KMS-11 (cell line): ENCODE results near the gene CCDC70.
"Not testable (repeated sequence)": the region's sequence is repeated elsewhere in the genome, so short reads cannot be mapped to it uniquely, and the experiment has no call there.

Experiments used
- H2AFZ ChIP-seq: fragments of 200-600 bp; sonication (generic); 2 replicates; pipeline ENCODE4 v1.6.1; 2016; ENCODE audit warnings: antibody characterized with exemption, mixed run types, low read depth
- H3K27ac ChIP-seq: fragments of 200-600 bp; sonication (generic); 2 replicates; pipeline ENCODE4 v1.6.1; 2016; ENCODE audit warnings: mild to moderate bottlenecking, mixed run types
- H3K27me3 ChIP-seq: fragments of 200-600 bp; sonication (generic); 2 replicates; pipeline ENCODE4 v1.6.1; 2017; ENCODE audit warnings: mild to moderate bottlenecking, low read depth, mixed run types, moderate library complexity; ENCODE audit not compliant: insufficient read depth
- H3K36me3 ChIP-seq: fragments of 200-600 bp; sonication (generic); 2 replicates; pipeline ENCODE4 v1.6.1; 2017; ENCODE audit warnings: mild to moderate bottlenecking, mixed run types; ENCODE audit not compliant: insufficient read depth
- H3K4me1 ChIP-seq: fragments of 200-600 bp; sonication (generic); 2 replicates; pipeline ENCODE4 v1.6.1; 2016; ENCODE audit warnings: mild to moderate bottlenecking, low read depth, mixed run types; ENCODE audit not compliant: poor library complexity, severe bottlenecking
- H3K4me2 ChIP-seq: fragments of 200-600 bp; sonication (generic); 2 replicates; pipeline ENCODE4 v1.7.0; 2016; ENCODE audit warnings: mild to moderate bottlenecking, mixed run types
- H3K4me3 ChIP-seq: fragments of 200-600 bp; sonication (generic); IDR thresholded peaks from 2 replicates; pipeline ENCODE4 v1.6.1; 2017; ENCODE audit warnings: low read depth, low read length, mixed read lengths; ENCODE audit not compliant: insufficient read depth
- H3K79me2 ChIP-seq: fragments of 200-600 bp; sonication (generic); 2 replicates; pipeline ENCODE4 v1.6.1; 2016; ENCODE audit warnings: low read depth, mixed run types; ENCODE audit not compliant: insufficient read depth
- H3K9ac ChIP-seq: fragments of 200-600 bp; sonication (generic); 2 replicates; pipeline ENCODE4 v1.6.1; 2016; ENCODE audit warnings: mild to moderate bottlenecking, mixed run types
- H4K20me1 ChIP-seq: fragments of 200-600 bp; sonication (generic); 2 replicates; pipeline ENCODE4 v1.6.1; 2016; ENCODE audit warnings: mild to moderate bottlenecking, mixed run types; ENCODE audit not compliant: insufficient read depth
- TF ChIP-seq, protein P1 (sequence below): fragments of 200-600 bp; sonication (generic); conservative IDR thresholded peaks from 2 replicates; pipeline ENCODE4 v1.6.1; 2017; ENCODE audit warnings: low read depth, mild to moderate bottlenecking, antibody characterized with exemption, low read length, moderate library complexity, mixed read lengths

Gene CCDC70

DNA sequence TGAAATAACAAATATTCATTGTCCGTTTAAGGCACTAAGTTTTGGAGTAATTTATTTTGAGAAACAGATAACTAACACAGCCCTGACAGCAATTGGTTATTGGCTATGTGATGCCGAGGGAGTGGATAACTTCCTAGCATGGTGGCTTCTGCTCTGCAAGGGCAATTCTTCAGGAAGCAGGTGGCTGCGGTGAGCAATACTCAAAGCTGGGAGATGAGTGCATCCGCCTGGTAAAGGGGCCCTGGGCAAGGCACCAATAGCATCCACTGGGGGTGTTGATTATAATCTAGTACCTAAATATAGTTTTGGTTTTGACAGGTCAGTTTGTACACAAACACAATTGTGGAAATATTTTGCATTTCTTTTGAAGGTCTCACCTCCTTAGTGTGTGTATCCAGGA is 41.0 kb downstream of the CCDC70 start:
- Histone ChIP-seq H3K9ac (no peak overlapping the region), H3K36me3 (no peaks in the 10 kb centered on the region), H3K27ac (no peak overlapping the region), H3K27me3 (no peaks in the 10 kb centered on the region), H3K4me2 (no peak overlapping the region), H3K79me2 (no peaks in the 10 kb centered on the region), H3K4me1 (no peaks in the 10 kb centered on the region), H4K20me1 (no peaks in the 10 kb centered on the region), H2AFZ (no peak overlapping the region), H3K4me3 (no peak overlapping the region)
- TF ChIP-seq, protein P1, sequence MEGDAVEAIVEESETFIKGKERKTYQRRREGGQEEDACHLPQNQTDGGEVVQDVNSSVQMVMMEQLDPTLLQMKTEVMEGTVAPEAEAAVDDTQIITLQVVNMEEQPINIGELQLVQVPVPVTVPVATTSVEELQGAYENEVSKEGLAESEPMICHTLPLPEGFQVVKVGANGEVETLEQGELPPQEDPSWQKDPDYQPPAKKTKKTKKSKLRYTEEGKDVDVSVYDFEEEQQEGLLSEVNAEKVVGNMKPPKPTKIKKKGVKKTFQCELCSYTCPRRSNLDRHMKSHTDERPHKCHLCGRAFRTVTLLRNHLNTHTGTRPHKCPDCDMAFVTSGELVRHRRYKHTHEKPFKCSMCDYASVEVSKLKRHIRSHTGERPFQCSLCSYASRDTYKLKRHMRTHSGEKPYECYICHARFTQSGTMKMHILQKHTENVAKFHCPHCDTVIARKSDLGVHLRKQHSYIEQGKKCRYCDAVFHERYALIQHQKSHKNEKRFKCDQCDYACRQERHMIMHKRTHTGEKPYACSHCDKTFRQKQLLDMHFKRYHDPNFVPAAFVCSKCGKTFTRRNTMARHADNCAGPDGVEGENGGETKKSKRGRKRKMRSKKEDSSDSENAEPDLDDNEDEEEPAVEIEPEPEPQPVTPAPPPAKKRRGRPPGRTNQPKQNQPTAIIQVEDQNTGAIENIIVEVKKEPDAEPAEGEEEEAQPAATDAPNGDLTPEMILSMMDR: no peak

DNA sequence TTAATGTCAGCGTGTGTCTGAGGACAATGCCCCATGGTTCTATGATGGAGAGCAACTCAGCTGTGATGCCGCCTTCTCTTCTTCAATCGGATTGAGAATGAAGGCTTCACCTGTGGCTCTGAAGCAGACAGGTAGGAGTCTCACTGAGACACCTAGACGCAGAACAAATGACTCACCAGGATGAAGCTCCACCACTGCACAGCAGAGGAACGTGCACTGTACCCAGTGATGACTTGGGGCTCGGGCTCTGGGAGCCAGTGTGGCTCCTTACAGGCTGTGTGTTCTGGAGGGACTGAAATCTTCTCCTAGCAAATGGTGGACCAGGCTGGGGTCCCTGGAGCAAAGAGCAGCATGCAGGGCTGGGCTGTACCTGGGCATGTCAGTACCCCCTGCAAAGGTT is 44.0 kb downstream of the CCDC70 start:
- no peak overlapping the region for H3K4me2 ChIP-seq
- TF ChIP-seq, protein P1: no peak
- H3K4me3 ChIP-seq: no peak overlapping the region
- H3K27me3 ChIP-seq: no peaks in the 10 kb centered on the region
- no peaks in the 10 kb centered on the region for H3K4me1 ChIP-seq
- H3K79me2 ChIP-seq: no peaks in the 10 kb centered on the region
- no peaks in the 10 kb centered on the region for H3K36me3 ChIP-seq
- H3K27ac ChIP-seq: no peak overlapping the region
- no peak overlapping the region for H3K9ac ChIP-seq
- no peak overlapping the region for H2AFZ ChIP-seq
- H4K20me1 ChIP-seq: no peaks in the 10 kb centered on the region

DNA sequence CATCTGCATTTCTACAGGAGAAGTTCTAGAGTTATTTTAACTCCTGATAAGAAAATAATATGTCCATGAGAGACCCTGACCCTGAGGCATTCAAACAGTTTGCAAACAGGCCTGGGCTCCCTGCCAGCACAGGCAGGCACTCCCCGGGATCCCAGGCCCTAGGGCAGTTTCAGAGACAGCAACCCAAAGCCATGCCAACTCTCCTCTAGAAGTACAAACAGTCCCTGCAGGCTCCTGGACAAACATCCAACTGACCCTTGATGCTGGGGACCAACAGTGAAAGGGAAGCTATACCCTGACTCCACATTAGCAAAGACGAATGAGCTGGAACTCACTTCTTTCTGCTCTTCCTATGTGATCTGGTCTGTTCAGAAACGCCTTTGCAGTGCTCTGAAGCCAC is 44.8 kb downstream of the CCDC70 start:
- Histone ChIP-seq H3K27ac (no peak overlapping the region), H3K4me1 (no peaks in the 10 kb centered on the region), H3K36me3 (no peaks in the 10 kb centered on the region), H4K20me1 (no peaks in the 10 kb centered on the region), H3K79me2 (no peaks in the 10 kb centered on the region), H2AFZ (no peak overlapping the region), H3K4me2 (no peak overlapping the region), H3K27me3 (no peaks in the 10 kb centered on the region), H3K9ac (no peak overlapping the region), H3K4me3 (no peak overlapping the region)
- TF ChIP-seq, protein P1: no peak

DNA sequence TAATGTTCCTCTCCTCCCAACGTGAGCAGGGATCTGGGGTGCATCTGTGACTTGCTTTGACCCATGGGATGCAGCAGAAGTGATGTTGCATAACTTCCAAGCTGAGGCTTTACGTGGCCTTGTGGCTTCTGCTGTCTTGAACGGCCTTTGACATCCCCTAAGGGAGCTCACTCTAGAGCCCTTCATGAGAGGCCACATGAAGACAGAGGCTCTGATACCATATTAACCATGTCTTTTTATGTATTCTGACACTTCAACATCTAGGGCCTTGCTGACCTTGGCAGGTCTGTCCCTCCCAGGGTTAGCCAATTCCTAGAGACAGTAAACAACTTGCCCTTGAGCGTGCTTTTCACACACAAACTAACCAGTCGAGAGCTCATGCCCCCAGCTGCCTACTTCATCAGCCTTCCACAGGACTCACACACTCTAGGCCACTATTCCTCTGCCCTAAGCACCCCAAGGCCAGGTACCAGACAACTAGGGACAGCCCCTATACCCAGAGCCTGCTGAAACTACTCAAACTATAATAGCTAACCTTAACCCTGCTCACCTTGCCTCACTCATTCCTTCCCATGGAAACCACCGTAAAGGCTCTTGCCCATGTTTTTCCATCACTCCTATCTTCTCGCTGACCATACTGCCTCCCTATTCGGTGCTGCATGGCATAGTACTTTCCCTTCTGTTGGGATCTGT is 45.4 kb downstream of the CCDC70 start:
- Histone ChIP-seq H3K36me3 (no peaks in the 10 kb centered on the region), H4K20me1 (no peaks in the 10 kb centered on the region), H3K9ac (no peak overlapping the region), H3K4me2 (no peak overlapping the region), H3K4me3 (no peak overlapping the region), H2AFZ (no peak overlapping the region), H3K27me3 (no peaks in the 10 kb centered on the region), H3K27ac (no peak overlapping the region), H3K4me1 (no peaks in the 10 kb centered on the region), H3K79me2 (no peaks in the 10 kb centered on the region)
- TF ChIP-seq, protein P1: no peak

DNA sequence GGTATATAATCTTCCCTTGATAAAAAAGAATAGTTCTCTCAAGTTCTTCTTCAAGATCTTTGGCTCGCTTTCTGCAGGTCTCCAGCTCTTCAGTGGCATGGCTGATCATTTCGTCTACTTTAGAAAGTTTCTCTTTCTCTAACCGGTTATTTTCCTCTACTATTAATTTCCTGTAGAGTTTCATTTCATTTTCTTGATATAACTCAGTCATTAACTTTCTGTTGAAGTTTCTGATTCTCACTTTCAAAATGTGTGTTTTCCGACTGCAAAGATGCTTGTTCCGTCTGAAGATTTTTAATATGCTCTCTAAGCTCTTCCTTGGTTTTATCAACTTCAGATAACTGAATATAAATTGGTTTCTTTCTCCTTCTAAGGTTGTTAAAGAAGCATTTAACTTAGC is 47.5 kb downstream of the CCDC70 start:
- not testable (repeated sequence) for H2AFZ ChIP-seq, H3K79me2 ChIP-seq, H3K9ac ChIP-seq, H3K27me3 ChIP-seq, H4K20me1 ChIP-seq, H3K36me3 ChIP-seq, H3K4me2 ChIP-seq, H3K4me3 ChIP-seq, H3K27ac ChIP-seq, H3K4me1 ChIP-seq
